ENCODE data around the gene STXBP6.

The STXBP6 gene

DNA sequence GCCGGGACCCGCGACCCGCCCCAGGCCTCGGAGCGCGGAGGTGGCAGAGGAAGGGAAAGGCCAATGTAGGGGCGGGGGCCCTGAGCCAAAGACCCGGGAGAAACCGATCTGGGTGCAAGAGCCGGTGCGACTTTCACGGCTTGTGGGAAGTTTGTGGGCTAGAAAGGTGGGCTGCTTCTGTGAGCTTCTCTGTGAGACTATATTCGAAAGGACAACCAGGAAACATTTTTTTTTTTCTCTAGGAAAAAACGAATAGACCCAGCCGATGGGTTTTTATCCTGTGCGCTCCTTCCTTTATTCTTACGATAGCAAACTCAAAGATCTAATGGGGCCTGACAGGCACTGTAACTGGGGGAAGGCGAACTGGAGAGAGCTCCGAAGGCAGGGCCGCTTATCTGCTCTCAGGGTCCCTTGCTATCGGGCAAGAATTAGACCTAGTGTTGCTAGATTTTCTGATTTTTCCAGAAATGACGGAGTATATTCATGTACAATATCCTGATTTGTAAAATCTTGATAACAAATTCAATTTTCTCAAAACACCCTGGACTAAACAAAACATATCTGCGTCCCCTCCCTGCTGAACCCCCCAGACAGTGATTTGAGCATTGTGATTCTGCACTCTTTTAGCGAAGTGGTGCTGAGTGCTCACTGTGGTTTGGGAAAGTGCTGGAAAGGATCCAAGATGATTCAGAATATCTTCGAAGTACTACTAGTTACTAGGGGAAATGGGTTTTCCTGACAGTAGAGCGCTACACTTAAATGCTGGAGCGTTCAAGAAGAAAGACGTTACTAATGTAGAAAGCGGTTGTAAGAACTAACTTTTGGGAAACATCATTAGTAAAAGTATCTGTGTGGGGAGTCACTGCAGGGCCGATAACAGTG lies 563 bp upstream of the STXBP6 start:
- DNase-seq: peak; percentile 83

DNA sequence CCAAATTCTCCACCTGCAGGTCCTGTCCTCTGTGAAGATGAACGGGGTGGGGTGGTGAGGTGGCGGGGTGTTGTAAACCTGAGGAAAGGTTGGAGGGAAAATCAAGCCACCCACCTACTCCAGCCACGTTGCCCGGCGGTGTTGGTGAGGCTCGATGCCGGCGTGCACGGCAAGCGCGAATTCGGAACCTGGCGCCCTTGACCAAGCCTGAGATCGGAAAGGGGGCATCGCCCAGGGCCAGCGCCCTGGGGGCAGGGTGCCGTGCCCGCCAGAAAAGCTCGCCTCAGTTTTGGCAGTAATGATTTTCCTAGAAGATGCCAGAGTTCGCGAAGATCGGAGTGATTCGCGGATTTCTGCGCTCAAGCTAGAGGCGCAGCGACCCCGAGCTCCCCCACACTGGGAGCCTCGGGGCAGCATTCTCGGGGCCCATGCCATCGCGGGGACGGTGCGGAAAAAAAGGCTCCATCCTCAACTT lies 817 bp downstream of the STXBP6 start:
- no peak for DNase-seq

DNA sequence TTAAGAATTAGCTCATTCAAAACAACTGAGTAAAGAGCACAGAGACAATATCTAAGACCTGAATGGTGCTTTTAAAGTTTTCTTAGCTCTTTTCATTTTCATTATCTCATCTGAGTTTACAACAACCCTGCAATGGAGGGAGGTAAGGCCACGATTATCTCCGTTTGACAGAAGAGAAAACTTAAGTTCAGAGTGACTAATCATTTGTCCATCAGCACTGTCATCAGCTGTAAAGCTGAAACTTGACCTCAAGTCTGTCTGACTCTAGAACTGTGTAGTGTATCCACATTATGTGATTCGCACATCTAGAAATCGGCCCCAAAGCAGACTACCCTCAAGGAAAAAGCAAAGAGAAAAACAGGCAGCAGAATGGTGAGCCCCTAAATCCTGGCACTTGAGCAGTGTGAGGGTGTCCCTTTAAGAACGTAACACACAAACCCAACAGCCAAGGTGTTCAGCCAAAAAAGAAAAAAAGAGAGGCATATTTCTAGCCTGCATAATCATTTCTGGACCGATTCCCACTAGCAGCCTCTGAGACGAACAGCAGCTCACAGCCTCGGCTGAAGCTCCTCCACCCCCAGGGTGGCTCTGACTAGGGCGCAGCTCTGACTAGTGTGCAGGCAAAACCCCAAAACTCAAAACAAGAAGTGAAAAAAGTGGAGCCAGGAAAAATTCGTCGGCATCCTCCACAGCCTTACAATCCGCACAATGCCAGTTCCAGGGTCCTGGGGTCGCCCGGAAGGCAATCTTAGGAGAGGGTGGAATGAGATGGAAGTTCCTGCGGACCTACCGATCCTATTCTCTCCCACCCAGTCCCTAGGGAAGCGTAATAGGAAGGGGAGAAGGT lies 1.6 kb downstream of the STXBP6 start:
- peak; percentile 78 for DNase-seq

DNA sequence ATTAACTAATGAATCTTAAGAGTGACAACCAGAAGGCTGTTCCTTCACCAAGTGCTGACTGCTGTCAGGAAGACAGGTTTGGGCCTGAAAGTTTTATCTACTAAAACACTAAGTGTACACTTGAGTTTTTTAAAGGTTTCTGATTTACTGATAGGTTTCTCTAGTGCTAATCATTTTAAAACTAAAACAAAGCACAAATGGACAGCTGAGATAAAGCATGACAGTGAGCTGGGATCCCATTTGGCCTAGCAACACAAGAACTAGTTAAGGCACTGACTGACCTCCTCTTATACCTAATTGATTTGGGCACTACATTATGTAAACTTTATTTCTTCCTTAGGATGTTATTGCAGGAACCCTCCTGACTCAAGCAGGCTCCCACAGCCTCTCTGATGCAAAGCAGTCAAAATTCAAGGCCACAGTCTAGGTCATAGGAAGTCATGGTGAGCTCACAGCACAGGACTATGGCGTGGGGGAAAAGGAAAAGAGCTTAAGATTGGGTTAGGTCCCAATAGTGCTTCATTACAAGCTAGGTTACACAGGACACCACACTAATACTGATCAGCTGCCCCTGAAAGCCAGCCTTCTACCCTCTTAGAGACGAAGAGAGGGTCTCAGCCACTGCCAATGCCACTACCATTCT lies 3.5 kb downstream of the STXBP6 start:
- no peak for DNase-seq

DNA sequence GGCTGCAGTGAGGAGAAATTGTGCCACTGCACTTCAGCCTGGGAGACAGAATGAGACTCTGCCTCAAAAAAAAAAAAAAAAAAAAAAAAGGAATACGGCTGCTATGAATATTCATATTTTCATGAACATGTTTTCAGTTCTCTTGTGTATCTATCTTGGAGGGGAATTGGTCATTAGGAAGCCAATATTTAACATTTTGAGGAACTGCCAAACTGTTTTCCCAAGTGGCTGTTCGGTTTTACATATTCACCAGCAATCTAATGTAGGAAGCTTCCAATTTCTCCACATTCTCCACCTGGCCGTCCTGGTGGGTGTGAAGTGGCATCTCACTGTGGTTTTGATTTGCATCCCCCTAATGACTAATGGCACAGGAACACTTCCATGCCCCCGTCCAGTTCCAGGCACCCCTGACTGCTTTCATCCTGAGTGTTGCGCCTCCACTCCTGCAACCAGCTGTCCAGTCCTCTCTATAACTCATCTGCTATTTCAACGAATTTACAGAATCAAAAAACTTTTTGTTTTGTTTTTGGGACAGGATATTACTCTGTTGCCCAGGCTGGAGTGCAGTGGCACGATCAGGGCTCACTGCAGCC lies 5.7 kb downstream of the STXBP6 start:
- no peak for DNase-seq

DNA sequence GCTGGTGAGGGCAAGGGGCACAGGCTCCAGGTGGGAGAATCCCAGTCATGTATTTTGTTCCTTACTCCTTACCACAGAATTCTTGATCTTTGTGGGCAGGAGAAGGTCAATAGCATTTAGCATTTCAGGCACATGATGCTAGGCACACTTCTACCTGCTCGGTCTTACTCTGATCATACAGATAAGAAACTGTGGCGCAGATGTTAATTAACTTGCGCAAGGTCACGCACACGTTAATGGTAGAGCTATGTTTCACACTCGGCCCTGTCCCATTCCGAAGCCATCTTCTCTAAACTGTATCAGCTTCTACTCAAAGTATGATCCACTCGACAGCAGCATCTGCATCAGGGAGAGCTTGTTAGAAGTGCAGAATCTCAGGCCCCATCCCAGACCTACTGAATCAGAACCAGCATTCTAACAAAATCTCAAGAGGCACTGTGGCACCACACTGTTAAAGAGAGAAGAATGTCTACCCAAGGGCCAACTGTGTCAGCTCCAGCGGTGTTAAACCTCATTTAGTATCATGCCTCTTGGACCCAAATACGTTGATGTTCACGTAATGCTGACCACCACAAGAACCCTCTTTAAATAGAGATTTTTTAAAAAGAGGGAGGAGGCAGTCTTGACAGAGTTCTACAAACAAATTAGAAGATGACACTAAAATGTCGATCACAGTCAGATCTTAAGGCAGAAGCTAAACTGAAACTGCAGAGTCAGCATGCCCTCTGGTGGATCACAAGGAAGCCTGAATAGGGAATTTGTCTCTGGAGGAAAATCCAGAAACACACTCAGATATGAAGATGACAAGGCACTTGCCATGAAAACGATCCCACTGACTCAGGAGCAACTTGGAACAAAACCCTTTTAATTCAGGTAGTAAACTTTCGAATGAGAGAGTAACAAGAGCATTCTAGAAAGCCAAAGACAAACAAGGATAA lies 7.3 kb downstream of the STXBP6 start:
- peak; percentile 64 for DNase-seq

DNA sequence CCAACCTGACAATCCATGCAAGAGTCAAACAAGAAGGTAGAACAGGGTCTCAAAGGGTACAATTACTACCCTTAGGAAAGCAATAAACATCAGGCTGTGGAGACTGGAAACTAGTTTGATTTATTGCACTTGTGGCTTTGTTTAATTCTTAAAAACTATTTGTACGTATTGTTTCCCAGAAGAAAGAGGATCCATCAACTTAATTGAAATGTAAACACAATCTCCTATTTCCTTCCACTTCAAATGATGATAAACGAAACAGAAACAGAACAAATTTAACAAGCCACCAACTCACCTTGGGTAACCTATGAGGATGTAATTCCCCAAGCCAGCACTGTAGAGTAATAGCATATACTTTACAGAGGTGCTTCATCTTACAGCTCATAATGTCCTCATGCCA lies 8.0 kb downstream of the STXBP6 start:
- no peak for DNase-seq

DNA sequence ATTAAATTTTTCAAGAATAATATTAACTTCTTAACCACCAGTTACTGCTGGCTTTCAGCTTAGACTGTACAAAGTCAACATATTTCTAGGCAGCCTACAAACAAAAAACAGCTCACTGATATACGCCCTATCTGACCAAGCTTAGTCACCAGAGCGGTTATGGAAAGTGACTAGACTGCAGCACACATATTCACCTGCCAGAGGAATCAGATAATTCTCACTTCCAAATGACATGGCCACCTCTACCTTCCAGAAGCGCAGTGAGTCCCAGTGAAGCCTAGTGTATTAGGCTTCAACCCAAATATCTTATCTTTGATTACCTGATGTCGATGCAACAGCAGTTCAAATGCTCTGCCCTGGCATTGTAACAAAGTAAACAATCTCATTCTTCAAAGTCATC lies 8.5 kb downstream of the STXBP6 start:
- no peak for DNase-seq

DNA sequence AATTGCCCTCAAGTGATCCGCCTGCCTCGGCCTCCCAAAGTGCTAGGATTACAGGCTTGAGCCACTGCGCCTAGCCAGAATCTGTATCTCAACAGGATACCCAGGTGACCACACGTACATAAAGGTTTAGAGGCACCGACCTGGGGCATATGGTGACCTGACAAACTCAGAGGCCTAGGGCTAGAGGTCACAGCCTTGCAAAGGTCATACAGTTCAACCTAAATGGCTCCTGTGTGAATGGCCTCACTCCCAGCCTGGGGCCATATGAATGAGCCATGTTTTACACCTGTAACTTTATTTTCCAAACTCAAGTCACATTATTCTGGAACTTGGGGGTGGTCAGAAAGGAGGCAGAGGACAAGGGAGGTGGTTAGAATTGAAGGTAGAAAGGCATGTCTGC lies 10.0 kb downstream of the STXBP6 start:
- DNase-seq: no peak

DNA sequence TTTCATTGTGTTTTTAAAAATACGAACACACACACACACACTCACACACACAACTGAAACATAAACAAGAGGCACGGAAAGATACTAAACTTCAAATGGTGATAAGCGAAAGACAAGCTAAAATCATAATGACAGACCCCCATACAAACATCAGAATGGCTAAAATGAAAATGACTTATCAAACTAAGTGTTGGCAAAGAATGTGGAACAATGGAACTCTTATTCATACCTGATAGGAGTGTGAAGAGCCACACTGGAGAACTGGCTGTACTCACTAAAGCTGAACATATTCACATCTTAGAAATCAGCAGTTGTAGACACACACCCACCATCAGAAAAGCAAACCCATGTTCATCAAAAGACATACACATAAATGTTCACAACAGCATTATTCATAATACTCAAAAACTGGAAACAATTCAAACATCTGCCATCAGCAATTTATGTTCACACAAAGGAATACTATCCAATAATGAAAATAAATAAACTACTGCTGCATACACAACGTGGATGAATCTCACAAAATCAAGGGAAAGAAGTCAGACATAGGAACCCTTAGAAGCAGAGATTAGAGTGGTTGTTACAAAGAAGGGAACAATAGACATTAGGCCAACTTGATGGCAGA lies 11.8 kb downstream of the STXBP6 start:
- no peak for DNase-seq

DNA sequence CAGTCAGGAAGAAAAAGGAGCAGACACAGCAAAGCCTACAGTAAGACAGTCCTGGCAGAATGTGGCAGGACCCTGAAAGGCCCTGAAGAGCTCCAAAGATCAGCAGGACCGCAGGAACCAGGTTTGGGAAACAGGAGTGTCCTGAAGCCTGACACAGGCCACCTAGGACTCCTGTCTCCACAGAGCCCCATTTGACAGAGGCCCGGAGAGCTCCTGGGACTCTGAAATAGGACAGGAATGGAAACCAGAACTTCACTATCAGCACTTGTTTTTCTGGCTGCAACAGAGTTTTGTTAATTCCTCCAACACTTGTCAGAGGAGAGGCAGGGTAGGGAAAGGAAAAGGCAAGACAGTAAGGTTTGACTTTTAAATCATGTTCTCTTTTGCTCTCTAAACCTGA lies 12.9 kb downstream of the STXBP6 start:
- no peak for DNase-seq

DNA sequence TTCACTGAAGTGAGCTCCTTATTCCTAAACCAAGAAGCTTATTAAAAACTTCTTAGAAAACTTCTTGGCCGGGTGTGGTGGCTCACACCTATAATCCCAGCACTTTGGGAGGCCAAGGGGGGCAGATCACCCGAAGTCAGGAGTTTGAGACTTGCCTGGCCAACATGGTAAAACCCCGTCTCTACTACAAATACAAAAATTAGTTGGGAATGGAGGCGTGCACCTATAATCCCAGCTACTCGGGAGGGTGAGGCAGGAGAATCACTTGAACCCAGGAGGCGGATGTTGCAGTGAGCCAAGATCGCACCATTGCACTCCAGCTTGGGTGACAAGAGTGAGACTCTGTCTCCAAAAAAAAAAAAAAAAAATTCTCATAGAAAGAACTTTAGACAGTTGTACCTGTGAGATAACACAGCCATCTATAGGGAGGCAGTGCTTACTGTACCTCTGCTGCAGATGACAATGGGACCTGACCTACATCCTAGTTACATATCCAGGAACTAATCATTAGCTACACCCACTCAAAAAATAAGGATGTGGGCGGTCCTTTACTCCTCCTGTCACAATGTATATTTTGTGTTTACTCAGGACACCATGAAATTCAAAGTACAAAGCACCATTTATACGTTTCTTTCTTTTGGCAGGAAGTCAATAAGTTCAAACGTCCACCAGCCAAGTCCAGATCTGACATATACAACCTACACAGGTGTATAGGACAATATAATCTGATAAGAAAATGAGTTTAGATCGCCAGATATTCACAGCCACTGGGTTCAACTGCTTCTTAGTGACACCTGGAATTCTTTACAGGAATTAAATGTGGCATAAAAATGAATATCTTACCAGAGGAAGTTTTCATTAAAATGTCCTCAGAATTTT lies 14.9 kb downstream of the STXBP6 start:
- DNase-seq: no peak

DNA sequence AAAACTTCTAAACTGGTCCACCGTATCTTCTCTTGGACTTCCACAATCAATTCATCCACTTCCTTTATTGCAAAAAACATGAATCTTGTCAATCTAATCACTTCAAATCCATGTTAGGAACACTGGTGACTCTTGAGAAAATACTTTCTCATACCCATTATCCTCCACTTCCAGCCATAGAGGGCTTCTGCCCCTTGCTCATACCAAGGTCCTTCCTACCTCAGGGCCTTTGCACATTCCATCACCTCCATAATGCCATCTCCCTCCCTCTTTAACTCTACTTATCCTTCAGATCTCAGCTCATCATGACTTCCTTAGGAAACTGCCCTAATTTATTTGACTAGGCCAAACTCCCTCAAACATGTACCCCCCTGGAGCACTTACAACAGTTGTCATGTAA lies 16.6 kb downstream of the STXBP6 start:
- DNase-seq: no peak

DNA sequence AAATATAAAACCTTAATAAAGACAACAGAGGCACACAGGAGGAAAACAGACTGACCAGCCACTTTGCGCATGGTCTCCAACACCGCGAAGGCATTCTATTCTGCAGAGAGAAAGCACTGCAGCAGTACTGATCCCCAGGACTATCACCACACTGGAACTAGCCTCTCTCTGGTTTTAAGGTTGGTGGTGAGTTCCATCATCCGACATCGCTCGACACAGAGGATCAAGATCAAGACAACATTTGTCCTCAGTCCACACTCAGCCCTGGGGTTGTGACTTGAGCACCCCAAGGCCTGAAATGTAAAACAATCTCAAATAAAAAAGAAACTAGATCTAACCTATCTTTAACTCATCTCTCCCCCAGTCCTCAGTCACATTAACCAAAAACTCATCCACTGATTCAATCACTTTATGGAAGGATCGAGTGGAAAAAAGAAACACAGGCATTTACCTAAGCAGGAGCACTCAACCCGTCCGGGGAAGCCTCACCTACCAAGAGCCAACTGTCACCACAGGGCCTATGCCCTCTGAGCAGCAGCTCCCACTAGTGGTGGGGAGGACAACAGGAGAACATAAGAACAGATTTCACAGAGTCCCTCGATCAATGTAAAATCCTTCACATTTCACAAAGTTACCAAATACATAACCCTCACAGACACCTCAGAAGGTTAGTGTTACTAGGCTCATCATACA lies 17.7 kb downstream of the STXBP6 start:
- DNase-seq: no peak

DNA sequence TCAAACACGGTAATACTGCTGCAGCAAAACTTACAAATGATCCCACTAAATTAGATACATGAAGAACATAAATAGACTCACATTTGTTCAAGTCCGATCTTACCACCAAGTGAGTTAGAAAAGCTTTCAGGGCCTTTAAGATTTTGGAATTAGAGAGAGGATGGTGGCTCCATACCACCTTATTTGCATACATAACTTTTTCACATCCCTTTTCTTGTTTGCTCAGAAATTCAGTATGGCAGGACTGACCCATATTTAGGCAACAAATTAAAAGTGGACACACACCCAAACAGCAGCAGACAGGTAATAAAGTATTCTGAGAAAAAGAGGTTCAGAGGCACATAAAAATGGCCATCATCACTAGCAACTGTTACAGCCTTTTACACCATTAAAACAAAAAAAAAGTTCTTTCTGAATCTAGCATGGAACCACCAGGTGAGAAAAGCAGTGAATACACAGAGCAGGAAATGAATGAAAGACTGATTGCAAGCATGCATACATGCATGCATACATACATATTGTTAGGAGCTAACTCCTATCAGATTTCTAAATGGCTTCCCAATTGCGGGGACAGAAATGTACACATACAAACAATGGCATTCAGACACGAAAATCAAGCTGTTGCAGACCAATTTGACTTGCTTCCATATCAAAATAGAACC lies 23.3 kb downstream of the STXBP6 start:
- no peak for DNase-seq

DNA sequence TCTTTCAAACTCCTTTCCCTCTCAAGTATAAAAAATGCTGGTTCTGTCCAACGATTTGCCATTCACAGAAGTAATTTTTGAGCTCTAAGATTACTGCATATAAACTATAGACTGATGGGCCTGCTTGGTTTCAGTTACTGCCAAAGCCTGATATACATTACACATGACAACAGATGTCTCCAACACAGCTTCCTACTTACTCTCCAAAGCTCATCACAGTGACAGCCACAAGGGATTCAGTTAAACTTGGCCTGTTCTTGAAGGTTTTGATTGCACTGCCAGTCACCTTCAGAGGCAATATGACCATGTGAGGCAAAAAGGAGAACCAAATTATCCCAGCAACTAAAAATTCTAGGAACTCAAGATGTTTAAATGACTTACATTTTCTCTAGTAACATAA lies 30.1 kb downstream of the STXBP6 start:
- DNase-seq: no peak

DNA sequence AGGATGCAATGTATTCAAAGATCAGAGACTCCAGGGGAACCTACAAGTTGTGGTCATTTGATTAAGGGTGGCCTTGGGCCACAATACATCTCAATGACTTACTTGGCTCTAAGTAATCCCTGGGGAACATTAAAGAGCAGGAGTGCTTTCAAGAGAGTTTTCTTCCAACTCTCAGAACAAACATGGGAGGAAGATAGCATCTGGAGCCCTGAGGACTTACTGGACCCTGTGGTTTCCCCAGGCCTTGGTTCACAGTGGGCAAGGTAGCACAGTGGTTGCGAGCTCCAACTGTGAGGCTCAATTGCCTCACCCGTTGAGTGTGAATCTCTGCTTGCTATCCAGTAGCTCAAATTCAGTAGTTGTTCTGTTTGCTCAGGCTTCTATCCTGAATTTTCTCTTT lies 32.4 kb downstream of the STXBP6 start:
- DNase-seq: no peak

DNA sequence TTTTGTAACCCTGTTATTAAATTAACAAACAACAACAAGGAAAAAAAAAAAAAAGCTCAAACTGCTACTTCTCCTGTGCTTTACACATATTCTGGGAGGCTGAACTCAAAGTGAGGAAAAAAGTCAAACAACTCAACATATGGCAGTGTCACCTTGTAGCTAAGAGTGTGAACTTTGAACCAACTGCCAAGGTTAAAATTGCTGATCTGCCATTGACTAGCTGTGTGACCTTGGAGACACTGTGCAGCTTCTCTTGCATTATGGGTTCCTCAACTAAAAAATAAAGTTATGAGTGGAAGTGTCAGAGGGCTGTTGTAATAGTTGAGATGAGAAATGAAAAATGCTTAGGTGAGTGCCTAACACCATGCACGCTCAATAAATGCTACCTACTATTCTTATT lies 34.2 kb downstream of the STXBP6 start:
- DNase-seq: no peak

DNA sequence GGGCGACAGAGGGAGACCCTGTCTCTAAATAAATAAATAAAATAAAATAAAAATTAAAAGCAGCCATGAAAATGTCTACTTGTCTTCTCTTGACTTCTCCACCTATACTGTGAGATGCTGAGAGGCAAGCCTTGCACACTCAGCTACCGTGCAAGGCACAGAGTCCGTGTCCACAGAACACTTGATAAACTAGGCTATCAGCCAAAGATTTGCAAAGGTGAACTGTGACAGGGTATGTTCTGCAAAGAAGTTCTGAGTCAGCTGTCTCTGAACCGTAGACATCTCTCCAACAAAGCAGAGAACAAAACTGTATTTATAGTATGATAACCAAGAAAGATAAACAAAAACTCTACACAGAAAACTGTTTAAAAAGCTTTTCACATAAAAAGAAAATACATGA lies 35.5 kb downstream of the STXBP6 start:
- DNase-seq: no peak

Measured in fibroblast of skin of right quadriceps (primary cell).